Measurements from ENCODE around the gene C11orf68.

- TF ChIP-seq POLR2A (IDR thresholded peaks at IDR 0.05) (no peak), CTCF (IDR thresholded peaks at IDR 0.05) (no peak), POLR2AphosphoS5 (IDR thresholded peaks at IDR 0.05) (no peak)
These were observed 23.7 kb upstream of the C11orf68 start for GRCh38 chr11:65942531-65942930.

All from upper lobe of left lung (tissue), 4 donors.